HL-60/S4 treated with retinoic acid at 250 ng/mL for 4 days and 3 days (cell line): Measurements from ENCODE around the gene NGDN.
"Not testable (repeated sequence)": the region's sequence is repeated elsewhere in the genome, so short reads cannot be mapped to it uniquely, and the experiment has no call there.

Experiments used
- in situ Hi-C: fragments of 300-500 bp; cut with MboI; formaldehyde crosslinking; loops from 2 replicates; pipeline ENCODE4 v1.7.0; 2022; ENCODE audit warnings: low sequenced_read_pairs

The NGDN gene

DNA sequence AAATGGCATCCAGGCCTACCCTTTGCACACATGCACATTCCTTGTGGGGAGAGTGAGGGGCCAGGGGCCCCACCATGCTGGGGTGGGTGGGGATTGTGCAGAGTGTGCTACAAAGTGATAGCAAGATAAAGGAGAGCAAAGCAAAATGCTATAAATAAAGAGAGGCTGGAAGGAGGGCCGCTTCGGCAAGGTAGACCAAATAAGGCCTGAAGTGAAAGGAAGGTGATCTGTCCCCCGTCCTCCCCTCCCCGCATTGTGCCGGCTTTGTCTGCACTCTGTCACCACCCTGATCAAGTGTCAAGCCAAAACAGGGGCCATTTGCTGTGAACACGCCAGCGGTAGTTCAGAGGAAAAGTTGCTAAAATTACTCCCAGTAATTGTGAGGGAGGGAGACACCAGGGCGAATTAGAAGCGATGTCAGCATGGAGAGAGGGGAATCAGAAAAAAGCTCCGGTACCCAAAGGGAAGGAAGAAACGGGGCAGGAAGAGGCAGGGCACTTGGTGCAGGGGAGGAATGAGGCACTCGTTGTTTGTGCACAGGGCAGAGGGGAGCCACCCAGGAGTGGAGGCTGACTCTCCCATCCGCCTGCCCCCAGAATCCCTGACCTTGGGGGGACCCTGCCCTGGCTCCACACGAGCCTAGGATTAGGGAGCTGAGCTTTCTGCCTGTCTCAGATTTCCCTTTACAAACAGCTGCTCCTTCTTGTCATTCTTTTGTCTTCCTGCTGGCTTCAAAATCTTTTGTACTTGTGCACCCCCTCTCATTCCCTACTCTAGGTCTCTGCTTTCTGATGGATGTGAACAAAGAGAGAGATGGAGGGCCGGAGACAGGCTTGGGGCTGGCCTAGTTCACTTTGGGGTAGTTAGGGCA lies 31.2 kb upstream of the NGDN start:
- in situ Hi-C loops, result no loop called here

DNA sequence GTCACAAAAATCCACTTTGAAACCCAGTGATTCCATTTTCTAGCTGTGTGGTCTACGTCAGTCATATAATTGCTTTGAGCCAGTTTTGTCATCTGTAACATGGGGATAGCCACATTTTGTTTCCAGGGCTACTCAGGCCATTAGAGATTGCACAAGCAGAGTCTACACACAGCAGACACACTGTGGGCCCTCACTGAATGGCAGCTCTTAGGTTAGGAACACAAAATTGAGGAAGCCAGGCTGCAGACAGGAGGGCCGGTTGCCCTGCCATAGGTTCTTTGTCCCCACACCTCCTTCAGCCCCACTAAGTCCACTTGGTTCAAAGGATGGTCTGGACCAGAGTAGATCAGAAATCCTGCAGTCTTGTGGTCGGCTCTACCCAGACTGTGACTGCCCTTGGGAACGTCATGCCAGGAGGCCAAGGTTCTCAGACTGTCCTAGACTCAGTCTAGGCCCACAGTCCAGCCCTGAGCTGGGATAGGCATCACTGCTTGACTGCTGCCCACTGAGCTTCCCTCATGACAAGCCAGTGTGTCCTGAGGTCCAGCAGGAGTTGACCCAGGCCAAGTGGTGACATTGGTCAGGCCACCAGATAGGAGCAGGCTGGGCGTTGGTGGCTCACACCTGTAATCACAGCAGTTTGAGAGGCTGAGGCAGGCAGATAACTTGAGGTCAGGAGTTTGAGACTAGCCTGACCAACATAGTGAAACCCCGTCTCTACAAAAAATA lies 30.2 kb upstream of the NGDN start:
- in situ Hi-C loops, result no loop called here

DNA sequence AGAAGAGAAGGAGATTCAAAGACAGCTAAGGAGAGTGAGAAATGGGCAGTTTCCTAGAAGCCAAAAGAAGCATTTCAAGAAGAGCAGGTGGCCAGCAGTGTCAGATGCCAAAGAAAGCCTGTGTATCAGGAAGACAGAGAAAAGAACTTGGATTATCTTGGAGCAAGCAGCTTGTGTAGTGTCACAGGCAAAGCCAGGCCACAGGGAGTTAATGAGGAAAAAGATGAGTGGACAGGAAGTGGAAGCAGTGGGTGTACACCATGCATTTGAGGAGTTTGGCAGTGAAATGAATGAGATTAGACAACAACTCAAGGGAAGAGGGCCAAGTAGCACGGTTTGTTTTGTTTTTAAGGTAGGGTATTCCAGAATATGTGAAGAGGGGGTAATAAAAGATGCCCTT lies 28.4 kb upstream of the NGDN start:
- in situ Hi-C loops, result no loop called here

DNA sequence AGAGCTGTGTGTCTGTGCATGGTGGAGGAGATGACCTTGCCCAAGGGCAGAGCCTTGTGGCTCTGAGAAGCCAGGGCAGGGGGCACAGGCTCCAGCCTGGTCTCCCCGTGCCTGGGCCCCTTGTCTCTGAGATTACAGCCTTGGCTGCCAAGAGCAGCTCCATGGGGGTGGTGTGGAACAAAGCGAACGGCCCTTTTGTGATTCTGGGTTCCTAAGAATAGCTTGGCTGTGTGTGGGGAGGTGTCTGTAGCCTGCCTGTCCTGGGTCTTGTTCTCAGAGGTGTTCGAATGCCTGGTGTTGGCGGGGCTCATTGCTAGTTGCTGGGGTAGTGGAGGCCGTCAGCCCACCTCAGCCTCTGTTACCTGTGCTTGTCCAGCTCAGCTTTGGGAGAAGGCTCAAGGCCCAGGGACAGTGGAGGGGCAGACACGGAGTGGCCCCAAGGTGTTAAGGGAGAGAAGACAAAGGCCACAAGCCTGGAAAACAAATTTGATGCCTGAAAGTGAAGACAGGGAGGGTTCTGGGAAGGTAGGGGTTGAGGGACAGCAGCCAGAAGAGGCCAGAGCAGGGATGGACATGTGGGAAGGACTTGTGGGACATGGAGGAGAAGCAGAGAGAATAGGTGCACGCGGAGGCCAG lies 26.7 kb upstream of the NGDN start:
- in situ Hi-C loops, result no loop called here

DNA sequence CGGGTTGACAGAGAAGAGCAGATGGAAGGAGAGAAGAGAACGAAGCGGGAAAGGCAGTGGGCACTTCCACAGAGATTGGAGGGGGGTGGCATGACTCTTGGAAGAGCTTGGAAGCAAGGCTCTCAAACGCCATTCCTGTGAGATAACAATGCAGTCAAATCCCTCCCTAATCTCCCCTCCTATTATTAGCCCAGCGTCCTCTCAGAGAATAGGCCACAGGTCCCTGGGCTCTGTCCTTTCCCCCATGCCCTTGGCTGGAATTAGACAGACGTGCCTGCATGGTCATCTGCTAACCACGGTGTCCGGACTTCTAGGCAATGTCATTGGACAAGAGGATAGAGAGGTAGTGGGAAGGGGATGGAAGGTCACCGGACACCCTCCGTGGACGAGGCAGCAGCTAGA lies 26.1 kb upstream of the NGDN start:
- in situ Hi-C loops, result no loop called here

DNA sequence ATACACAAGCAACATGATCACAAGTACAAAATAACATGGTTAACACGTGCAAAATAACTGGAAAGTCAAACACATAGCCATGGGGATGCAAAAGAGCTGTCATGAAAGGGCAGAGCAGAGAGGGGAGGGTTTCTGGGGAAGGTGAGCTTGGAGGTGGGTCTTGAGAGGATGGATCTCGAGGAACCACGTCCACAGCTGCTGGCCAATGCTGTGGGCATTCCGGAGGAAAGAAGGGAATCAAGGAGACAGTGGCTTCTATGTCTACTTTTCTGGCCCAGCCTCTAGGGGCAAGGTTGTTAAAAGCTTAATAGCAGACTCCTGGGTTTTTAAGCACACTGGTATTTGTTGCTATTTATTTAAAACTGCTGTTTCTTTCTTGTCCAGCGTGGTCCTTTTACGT lies 25.6 kb upstream of the NGDN start:
- in situ Hi-C loops, result no loop called here

DNA sequence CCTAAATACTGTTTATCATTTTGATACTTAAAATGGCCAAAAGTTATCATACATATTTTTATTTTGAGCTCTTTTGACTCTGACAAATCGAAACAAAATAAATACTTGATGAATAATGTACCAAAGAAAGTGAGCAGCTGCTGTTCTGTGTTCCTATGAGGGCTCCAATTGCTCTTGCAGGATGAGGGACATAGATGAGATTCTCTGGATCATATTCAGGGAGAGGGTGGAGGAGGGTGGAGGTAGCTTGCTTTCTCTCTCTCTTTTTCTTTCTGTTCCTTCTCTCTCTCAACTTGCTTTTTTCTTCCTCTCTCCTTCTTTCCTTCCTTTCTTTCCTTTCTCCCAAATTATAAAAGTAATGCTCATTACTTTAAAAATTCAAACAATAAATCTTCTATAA lies 25.2 kb upstream of the NGDN start:
- in situ Hi-C loops, result no loop called here

DNA sequence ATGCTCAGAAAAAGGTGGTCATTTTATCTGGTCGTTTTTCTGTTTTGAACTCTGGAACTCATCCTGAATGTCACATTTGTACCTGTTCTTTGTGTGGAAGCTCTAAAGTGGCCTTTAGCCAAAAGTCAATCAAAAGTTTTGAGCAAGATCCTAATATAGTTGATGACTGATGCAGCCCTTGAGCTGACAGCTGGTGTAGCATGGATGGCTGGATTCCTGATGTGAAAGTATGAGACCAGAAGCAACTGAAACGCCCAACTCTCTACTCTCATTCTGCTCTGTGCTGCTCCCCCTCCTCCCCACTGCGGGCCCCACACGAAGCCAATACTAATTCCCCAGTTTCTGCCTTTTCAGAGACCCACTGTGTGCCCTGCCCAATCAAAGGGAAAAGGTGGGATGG lies 23.7 kb upstream of the NGDN start:
- in situ Hi-C loops, result no loop called here

DNA sequence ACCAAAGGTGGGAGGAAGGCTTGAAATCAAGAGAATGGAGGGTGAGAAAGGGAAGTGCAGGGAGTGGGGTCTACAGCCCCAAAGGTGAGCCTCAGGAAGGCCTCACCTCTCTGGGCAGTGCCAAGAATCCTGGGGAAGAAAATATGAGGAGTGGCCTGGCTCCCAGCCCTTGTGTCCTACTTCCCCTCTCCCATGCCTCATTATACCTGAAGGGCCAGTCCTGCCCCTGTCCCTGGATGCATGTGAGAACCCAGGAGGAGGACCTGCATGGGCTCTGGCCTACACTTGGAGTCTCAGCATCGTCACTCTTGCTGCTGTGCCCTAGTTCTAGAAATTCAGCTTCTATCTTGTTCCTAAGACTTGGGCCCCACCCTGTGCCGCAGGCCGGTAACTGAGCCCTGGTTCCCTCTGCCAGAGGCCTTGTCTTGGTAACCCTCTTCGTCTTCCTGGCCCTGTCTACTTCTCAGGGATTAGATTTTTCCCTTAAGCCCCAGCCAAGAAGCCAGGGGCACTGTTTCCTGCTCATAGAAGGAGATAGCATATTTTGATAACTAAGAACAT lies 23.1 kb upstream of the NGDN start:
- in situ Hi-C loops, result no loop called here

DNA sequence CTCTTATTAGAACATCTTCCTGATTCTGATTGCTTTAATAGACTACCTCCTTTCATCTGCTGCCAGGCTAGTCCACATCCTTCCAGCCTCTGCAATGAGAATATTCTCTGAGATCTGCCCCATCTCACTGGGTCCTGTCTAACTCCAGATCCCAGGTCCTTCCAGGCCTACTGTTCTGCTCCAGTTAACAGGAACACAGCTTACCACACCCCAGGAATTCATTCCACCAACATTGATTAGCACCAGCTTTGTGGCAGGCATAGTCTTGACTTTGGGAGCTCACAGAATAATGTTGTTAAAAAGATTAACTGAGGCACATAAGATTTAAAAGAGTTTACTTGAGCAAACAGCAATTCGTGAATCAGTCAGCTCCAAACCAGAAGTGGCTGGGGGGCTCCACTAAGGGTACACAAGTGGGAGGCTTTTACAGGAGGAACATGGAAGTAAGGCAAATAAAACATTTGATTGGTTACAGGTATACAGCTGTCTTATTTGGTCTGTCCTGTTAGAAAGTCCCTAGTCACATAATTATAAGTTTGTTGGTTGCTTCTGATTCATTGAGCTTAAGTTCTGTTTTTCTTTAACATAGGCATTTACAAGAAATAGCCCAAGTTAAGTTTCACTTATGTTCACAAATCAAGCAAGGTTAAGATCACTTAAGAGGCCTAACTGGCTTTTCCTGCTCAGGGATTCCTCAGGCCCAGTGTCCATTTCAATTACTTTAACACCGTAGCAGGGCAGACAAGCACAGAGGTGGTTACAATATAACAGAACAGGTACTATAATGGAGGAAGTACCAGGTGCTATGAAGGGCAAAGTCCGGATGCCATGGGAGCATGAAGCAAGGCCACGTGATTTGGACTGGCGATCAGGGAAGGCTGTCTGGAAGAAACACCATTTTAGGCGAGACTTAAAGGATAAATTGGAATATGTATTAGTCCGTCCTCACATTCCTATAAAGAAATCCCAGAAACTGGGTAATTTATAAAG lies 21.8 kb upstream of the NGDN start:
- in situ Hi-C loops, result no loop called here

DNA sequence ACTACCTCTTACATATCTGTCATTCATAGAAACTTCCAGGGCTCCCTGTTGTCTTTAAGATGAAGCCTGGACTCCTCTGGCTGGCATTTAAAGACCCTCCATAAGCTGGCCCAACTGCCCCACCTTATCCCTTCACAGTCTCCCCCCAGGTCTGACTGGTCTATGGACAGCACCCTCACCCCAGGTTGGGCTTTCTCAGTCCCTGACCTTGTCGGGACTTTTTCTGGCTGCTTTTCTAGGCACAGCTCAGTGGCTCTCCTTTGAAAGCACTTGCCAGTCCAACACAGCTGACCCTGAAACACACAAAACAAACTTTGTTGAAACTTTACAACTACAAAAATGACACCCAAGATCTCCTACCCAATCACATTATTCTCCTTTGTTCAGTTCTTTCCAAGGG lies 20.2 kb upstream of the NGDN start:
- in situ Hi-C loops, result no loop called here

DNA sequence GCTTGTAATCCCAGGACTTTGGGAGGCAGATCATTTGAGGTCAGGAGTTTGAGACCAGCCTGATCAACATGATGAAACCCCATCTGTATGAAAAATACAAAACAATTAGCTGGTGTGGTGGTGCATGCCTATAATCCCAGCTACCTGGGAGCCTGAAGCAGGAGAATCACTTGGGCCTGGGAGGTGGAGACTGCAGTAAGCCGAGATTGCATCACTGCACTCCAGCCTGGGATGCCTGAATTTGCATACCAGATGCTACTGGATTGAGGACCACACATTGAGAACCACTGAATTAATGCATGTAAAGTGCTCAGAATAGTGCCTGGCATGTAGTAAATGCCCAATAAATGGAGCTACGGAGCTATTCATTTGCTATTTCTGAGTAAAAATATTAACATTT lies 19.1 kb upstream of the NGDN start:
- in situ Hi-C loops, result no loop called here

DNA sequence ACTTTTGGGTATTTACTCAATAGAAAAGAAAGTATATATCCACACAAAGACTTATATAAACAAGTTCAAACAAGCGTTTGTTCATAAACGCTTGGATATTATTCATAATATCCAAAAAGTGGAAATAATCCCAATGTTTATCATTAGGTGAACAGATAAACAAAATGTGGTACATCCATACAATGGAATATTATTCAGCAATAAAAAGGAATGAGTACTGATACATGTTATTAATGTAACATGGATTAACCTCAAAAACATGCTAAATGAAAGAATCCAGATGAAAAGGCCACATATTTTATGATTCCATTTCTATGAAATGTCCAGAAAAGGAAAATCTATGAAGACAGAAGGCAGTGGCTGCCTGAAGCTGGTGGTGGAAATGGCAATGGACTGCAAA lies 17.3 kb upstream of the NGDN start:
- in situ Hi-C loops, result no loop called here

DNA sequence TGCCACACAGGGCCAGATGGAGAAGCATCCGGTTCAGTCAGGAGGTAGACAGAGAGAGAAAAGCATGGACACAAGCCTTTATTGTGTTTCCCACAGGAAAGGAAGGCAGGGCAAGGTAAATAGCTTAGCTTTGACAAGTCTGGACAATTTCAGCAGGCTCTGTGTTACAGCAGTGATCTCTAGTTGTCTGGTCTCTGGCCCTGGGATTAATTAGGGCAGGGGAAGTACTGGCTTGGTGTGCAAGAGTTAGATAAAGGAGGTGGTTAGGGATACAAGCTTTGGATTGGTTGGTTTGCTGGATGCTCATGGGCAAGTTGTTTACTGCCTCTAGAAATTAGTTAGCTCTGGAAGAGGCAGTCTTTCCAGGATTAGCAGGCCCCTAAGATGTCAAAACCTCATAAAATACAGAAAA lies 15.1 kb upstream of the NGDN start:
- in situ Hi-C loops, result no loop called here

DNA sequence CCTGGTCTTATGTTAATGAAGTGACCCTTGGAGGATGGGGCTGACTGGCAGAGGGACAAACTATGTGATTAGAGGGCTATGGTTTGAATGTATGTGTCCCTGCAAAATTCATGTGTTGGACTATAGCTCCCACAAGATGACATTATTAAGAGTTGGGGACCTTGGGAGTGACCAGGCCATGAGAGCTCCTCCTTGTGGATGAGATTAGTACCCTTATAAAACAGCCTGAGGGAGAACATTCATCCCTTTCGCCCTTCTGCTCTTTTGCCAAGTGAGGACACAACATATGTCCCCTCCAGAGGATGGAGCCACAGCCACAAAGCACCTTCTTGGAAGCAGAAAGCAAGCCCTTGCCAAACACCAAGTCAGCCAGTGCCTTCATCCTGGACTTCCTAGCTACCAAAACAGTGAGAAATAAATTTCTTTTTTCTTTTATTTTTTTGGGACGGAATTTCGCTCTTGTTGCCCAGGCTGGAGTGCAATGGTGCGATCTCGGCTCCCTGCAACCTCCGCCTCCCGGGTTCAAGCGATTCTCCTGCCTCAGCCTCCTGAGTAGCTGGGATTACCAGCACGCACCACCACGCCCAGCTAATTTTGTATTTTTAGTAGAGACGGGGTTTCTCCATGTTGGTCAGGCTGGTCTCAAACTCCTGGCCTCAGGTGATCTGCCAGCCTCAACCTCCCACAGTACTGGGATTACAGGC lies 12.5 kb upstream of the NGDN start:
- in situ Hi-C loops, result not testable (repeated sequence)

DNA sequence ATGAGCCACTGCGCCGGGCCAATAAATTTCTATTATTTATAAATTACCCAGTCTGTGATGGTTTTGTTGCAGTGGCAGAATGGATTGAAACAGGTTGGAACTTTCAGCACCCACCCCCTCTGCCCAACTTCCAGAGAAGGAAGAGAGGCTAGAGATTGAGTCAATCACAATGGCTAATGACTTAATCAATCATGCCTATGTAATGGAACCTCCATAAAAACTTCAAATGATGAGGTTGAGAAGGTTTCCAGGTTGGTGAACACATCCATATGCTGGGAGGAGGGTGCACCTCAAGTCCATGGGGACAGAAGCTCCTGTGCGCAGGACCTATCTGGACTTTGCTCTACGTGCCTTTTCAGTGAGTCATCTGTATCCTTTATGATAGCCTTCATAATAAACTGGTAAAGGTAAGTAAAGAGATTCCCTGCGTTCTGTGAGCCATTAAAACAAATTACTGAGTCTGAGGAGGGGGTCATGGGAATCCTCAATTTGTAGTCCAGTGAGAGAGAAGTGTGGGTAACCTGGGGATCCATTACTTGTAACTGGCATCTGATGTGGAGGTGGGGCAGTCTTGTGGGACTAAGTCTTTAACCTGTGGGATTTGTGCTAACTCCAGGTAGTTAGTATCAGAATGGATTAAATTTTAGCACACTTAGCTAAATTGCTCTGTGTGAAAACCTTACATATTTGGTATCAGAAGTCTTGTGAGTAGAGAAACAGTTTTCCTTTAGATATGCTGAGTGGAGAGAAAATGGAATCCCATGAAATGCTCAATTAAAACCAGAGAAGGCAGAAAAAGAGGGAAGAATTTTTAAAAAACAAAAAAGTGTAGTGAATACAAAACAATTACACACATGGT lies 11.7 kb upstream of the NGDN start:
- in situ Hi-C loops, result no loop called here

DNA sequence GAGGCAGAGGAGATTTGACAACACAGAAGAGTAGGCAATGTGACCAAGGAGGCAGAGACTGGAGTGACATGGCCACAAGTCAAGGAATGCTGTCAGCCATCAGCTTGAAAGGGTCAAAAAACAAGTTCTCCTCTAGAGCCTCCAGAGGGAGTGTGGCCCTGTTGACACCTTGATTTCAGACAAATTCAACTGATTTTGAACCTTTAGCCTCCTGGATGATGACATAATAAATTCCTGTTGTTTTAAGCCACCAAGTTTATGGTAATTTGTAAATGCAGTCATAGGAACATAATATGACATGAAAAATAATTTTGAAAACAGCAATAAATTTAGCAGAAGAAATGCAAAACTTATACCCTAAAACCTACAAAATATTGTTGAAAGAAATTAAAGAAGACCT lies 8.5 kb upstream of the NGDN start:
- in situ Hi-C loops, result no loop called here

DNA sequence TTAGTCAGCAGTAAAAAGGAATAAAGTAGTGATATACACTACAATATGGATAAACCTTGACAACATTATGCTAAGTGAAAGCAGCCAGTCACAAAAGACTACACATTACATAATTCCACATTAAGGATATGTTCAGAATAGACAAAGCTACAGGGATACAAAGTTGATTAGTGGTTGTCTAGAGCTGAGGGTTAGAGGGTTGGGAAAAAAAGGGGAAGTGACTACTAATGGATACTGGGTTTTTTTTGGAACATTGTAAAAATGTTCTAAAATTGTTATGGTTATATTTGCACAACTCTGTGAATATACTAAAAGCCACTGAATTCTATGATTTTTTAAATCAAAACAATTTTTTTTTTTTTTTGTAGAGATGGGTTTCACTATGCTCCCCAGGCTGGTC lies 4.8 kb upstream of the NGDN start:
- in situ Hi-C loops, result no loop called here

DNA sequence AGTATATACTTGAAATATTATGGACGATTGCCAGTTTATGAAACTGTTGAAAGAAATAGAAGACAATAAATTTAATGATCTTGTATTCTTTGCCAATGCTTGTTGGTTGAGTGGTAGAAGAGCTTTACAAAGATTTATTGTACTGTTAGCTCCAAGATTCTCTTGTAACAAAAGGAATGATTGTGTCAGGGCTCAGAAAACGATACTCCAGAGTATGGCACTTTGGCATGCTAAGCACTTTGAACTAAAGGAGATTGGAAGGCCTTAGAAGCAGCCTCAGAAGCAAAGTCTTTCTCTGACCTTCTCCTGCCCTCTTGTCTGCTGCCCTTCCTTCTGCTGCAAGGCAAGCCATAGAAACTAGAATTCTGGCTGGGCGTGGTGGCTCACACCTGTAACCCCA lies 4.2 kb upstream of the NGDN start:
- in situ Hi-C loops, result no loop called here
